ENCODE data around the gene PRICKLE2. TPM values are rescaled to one million over a fixed set of nuclear protein-coding genes. Genes with fewer than 3 reads are reported as not detected.

PRICKLE2 gene
- total RNA-seq, 6 experiments from 2014 or later = 2.4 to 4.4 (median 3.3) TPM

- H3K4me1 ChIP-seq = peaks cover 0 to 7% (median 0%) of the 10 kb centered on the region in 4 donors
- DNase-seq (no peak), ATAC-seq (no peak)
- no peak for TF ChIP-seq POLR2A (IDR thresholded peaks at IDR 0.05)
- TF ChIP-seq, protein P1, sequence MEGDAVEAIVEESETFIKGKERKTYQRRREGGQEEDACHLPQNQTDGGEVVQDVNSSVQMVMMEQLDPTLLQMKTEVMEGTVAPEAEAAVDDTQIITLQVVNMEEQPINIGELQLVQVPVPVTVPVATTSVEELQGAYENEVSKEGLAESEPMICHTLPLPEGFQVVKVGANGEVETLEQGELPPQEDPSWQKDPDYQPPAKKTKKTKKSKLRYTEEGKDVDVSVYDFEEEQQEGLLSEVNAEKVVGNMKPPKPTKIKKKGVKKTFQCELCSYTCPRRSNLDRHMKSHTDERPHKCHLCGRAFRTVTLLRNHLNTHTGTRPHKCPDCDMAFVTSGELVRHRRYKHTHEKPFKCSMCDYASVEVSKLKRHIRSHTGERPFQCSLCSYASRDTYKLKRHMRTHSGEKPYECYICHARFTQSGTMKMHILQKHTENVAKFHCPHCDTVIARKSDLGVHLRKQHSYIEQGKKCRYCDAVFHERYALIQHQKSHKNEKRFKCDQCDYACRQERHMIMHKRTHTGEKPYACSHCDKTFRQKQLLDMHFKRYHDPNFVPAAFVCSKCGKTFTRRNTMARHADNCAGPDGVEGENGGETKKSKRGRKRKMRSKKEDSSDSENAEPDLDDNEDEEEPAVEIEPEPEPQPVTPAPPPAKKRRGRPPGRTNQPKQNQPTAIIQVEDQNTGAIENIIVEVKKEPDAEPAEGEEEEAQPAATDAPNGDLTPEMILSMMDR (IDR thresholded peaks at IDR 0.05) = no peak
- intact Hi-C loops (cut with DNase I) = no loop called here
- 82% methylated on average over 1 of the region's 1 CpG for WGBS (ENCODE audit: insufficient coverage, low coverage, low lambda C conversion rate, missing lambda C conversion rate)
- no peak overlapping the region for H3K27ac ChIP-seq
- H3K9me3 ChIP-seq = peaks cover 0 to 5% (median 0%) of the 10 kb centered on the region in 4 donors
- H3K27me3 ChIP-seq = no peaks in the 10 kb centered on the region
- H3K4me3 ChIP-seq = no peak overlapping the region
- no peaks in the 10 kb centered on the region for H3K36me3 ChIP-seq
Measured at GRCh38 chr3:64179860-64180259, 45.4 kb downstream of the PRICKLE2 start.

- Histone ChIP-seq H3K27ac (no peak overlapping the region), H3K4me3 (no peak overlapping the region), H3K27me3 (no peaks in the 10 kb centered on the region), H3K36me3 (no peaks in the 10 kb centered on the region), H3K9me3 (peaks cover 0 to 5% (median 0%) of the 10 kb centered on the region in 4 donors), H3K4me1 (peaks cover 0 to 7% (median 0%) of the 10 kb centered on the region in 4 donors)
- WGBS (ENCODE audit: insufficient coverage, low coverage, low lambda C conversion rate, missing lambda C conversion rate) = 83% methylated on average over 1 of the region's 4 CpGs
- no peak for TF ChIP-seq POLR2A (IDR thresholded peaks at IDR 0.05)
- TF ChIP-seq, protein P1 (IDR thresholded peaks at IDR 0.05) = peak in 1 of 4 donors; percentile 11
- no peak for DNase-seq
- intact Hi-C loops (cut with DNase I) = no loop called here
- peak in 1 of 4 donors; percentile 21 for ATAC-seq
Measured at GRCh38 chr3:64179249-64179648, 46.0 kb downstream of the PRICKLE2 start.

- ATAC-seq = no peak
- intact Hi-C loops (cut with DNase I) = no loop called here
- WGBS (ENCODE audit: insufficient coverage, low coverage, low lambda C conversion rate, missing lambda C conversion rate) = 44% methylated on average over 2 of the region's 2 CpGs
- H3K36me3 ChIP-seq = no peaks in the 10 kb centered on the region
- no peaks in the 10 kb centered on the region for H3K27me3 ChIP-seq
- peaks cover 0 to 5% (median 0%) of the 10 kb centered on the region in 4 donors for H3K9me3 ChIP-seq
- no peak for DNase-seq
- H3K27ac ChIP-seq = no peak overlapping the region
- no peak for TF ChIP-seq POLR2A (IDR thresholded peaks at IDR 0.05)
- TF ChIP-seq, protein P1 (IDR thresholded peaks at IDR 0.05) = no peak
- peaks cover 0 to 7% (median 0%) of the 10 kb centered on the region in 4 donors for H3K4me1 ChIP-seq
- H3K4me3 ChIP-seq = no peak overlapping the region
Measured at GRCh38 chr3:64178419-64178818, 46.8 kb downstream of the PRICKLE2 start.

DNA sequence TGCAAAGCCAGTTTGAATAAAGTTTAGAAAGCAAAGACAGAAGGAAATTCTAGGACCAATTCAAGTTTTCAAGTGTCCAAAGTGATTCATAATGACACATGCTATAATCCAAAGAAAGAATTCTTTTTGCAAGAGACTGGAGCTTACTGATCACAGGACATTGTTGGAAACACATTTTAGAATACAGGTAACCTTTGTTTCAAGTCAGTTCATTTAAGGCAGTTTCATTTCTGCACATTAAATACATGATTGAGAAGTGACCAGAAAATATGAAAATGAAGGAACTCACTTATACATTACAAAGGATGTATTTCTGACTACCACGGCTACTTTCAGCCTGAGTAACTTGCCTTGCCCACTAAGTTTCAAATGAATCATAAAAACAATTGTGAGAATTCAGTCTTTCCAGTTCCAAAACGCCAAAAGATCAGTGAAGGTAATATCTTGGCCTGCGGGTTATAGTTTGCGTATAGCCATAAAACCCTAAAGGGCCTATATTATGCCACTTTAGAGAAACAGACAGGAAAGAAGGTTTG, 48.7 kb downstream of the PRICKLE2 start:
- peaks cover 0 to 5% (median 0%) of the 10 kb centered on the region in 4 donors for H3K9me3 ChIP-seq
- TF ChIP-seq, protein P1 (IDR thresholded peaks at IDR 0.05) = no peak
- TF ChIP-seq POLR2A (IDR thresholded peaks at IDR 0.05) = no peak
- H3K36me3 ChIP-seq = no peaks in the 10 kb centered on the region
- H3K4me3 ChIP-seq = no peak overlapping the region
- WGBS (ENCODE audit: insufficient coverage, low coverage, low lambda C conversion rate, missing lambda C conversion rate) = 78% methylated on average over 4 of the region's 4 CpGs
- intact Hi-C loops (cut with DNase I) = no loop called here
- ATAC-seq (no peak), DNase-seq (no peak)
- no peak overlapping the region for H3K27ac ChIP-seq
- peaks cover 0 to 7% (median 0%) of the 10 kb centered on the region in 4 donors for H3K4me1 ChIP-seq
- no peaks in the 10 kb centered on the region for H3K27me3 ChIP-seq

Measured in right lobe of liver (tissue), 6 donors.